H1 (cell line): ENCODE measurements around the gene RBM20.

ENCODE experiments used
- NRF1 ChIP-seq: IDR thresholded peaks from 2 replicates; pipeline ENCODE4 v1.6.1; 2011; ENCODE audit warnings: mild to moderate bottlenecking, low read depth, low read length, improper control_type of control experiment
- RBBP5 ChIP-seq: IDR thresholded peaks from 2 replicates; pipeline ENCODE4 v1.7.1; 2012; ENCODE audit warnings: low read depth, mild to moderate bottlenecking, inconsistent platforms, low read length, moderate library complexity, borderline replicate concordance
- SIRT6 ChIP-seq: IDR thresholded peaks from one replicate; pipeline ENCODE4 v1.7.1; 2012; ENCODE audit warnings: low read length, inconsistent platforms

DNA sequence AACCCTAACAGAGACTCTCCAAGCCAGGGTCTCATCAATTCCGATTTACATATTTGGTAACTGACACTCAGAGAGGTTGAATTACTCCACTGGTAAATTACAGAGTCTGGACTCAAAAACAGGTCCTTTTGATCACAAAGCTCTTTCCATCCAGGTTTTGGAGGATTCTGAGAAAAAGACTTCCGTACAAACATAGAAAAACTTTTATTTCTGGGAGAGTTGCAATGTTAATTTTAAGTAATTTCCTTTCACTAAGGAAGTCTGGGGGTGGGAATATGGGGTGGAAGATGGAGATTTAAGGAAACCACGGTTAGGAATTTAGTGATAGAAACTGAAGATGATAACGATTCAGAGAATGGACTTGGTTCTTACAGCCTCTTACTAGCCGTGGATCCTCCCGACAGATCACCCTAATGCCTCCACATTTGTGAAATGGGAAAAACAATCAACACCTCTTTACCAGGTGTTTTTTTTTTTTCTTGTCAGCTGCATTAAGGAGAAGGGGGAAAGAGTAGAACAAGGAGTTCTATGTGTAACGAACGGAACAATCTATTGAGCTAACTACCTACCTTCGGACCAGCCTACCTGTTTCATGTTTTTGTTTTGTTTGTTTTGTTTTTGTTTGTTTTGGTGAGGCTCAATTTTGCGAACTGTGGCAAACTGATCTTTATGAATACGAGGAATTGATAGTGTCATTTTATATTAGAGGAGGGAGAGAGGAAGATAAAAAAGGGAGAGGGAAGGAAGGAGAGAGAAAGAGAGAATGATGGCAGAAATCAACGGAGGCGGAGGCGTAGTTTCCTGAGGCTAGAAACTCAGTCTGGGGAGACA, 1.7 kb upstream of the RBM20 start:
- no peak for TF ChIP-seq RBBP5
- no peak for TF ChIP-seq NRF1
- no peak for TF ChIP-seq SIRT6
